Neural crest cell (in vitro differentiated cells): ENCODE data around the gene PTGDR. TPM values are rescaled to one million over a fixed set of nuclear protein-coding genes. Genes with fewer than 3 reads are reported as not detected.
A peak's percentile ranks its signal among the peaks of the same experiment; 100 is the strongest.

ENCODE experiments used
- DNase-seq: peaks from one replicate; pipeline ENCODE4 v3.0.0; 2021; ENCODE audit warnings: low read depth, mixed read lengths, low spot score
- H3K27ac Mint-ChIP-seq: one replicate; pipeline ENCODE4 v1.8.0; 2021; ENCODE audit warnings: mild to moderate bottlenecking, mixed read lengths; ENCODE audit not compliant: unreplicated experiment
- H3K27me3 Mint-ChIP-seq: 2 replicates; pipeline ENCODE4 v1.8.0; 2021; ENCODE audit warnings: low read depth, mild to moderate bottlenecking, mixed read lengths
- H3K36me3 Mint-ChIP-seq: 2 replicates; pipeline ENCODE4 v1.8.0; 2021; ENCODE audit warnings: low read depth, mild to moderate bottlenecking, mixed read lengths
- H3K4me1 Mint-ChIP-seq: 2 replicates; pipeline ENCODE4 v1.8.0; 2021; ENCODE audit warnings: mixed read lengths
- H3K4me3 Mint-ChIP-seq: one replicate; pipeline ENCODE4 v1.8.0; 2021; ENCODE audit warnings: mild to moderate bottlenecking, mixed read lengths
- H3K9me3 Mint-ChIP-seq: 2 replicates; pipeline ENCODE4 v1.8.0; 2021; ENCODE audit warnings: mixed read lengths
- CTCF ChIP-seq: fragments of 200-600 bp; sonication (generic); conservative IDR thresholded peaks from 2 replicates; pipeline ENCODE4 v1.5.0; 2021; ENCODE audit warnings: antibody characterized with exemption, mild to moderate bottlenecking
- total RNA-seq: library from RNA; stranded (reverse); gene quantifications from 2 replicates; pipeline ENCODE4 v1.2.1, GENCODE V29; 2021

PTGDR gene
- total RNA-seq, 1 donor from 2014 or later: not detected

- H3K27ac Mint-ChIP-seq: no peak overlapping the region
- peak overlapping the region; percentile 83 for H3K4me3 Mint-ChIP-seq
- DNase-seq: peak; percentile 9
- peaks cover 18% of the 10 kb centered on the region for H3K4me1 Mint-ChIP-seq
- H3K27me3 Mint-ChIP-seq: peaks cover 90% of the 10 kb centered on the region
- no peak for TF ChIP-seq CTCF
- no peaks in the 10 kb centered on the region for H3K36me3 Mint-ChIP-seq
- H3K9me3 Mint-ChIP-seq: no peaks in the 10 kb centered on the region
Measured at GRCh38 chr14:52314595-52315354, 47.3 kb downstream of the PTGDR start.

GRCh38 chr14:52315355-52315718 is 47.8 kb downstream of the PTGDR start:
- DNase-seq: no peak
- H3K27ac Mint-ChIP-seq: no peak overlapping the region
- TF ChIP-seq CTCF: no peak
- peaks cover 92% of the 10 kb centered on the region for H3K27me3 Mint-ChIP-seq
- no peaks in the 10 kb centered on the region for H3K9me3 Mint-ChIP-seq
- H3K36me3 Mint-ChIP-seq: no peaks in the 10 kb centered on the region
- H3K4me1 Mint-ChIP-seq: peaks cover 18% of the 10 kb centered on the region
- H3K4me3 Mint-ChIP-seq: peak overlapping the region; percentile 83

DNA sequence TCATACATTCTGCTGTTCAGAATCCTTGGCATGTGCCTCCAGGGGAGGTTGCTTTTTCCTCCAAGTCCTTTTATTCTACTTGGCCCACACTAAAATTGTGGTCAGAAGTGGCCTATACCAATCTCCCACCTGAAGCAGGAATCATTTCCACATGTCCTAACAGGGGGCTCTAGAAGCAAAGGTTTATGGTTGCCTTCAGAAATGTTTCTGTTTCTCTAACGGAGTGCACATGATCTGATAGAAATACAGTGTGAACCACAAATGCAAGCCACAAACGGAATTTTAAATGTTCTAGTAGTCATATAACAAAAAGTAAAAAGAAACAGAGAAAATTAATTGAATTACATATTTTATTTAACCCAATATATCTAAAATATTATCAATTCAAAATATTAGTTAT is 50.6 kb downstream of the PTGDR start:
- peaks cover 74% of the 10 kb centered on the region for H3K27me3 Mint-ChIP-seq
- peaks cover 18% of the 10 kb centered on the region for H3K4me1 Mint-ChIP-seq
- TF ChIP-seq CTCF: no peak
- no peak overlapping the region for H3K4me3 Mint-ChIP-seq
- H3K9me3 Mint-ChIP-seq: peaks cover 15% of the 10 kb centered on the region
- no peak for DNase-seq
- peaks cover 5% of the 10 kb centered on the region for H3K36me3 Mint-ChIP-seq
- no peak overlapping the region for H3K27ac Mint-ChIP-seq

- H3K4me3 Mint-ChIP-seq: no peak overlapping the region
- DNase-seq: no peak
- H3K27ac Mint-ChIP-seq: no peak overlapping the region
- peaks cover 65% of the 10 kb centered on the region for H3K27me3 Mint-ChIP-seq
- peaks cover 15% of the 10 kb centered on the region for H3K9me3 Mint-ChIP-seq
- H3K36me3 Mint-ChIP-seq: peaks cover 7% of the 10 kb centered on the region
- no peak for TF ChIP-seq CTCF
- H3K4me1 Mint-ChIP-seq: peaks cover 13% of the 10 kb centered on the region
Measured at GRCh38 chr14:52318826-52319645, 51.5 kb downstream of the PTGDR start.

- Mint-ChIP-seq H3K27ac (no peak overlapping the region), H3K9me3 (peaks cover 15% of the 10 kb centered on the region), H3K4me1 (peaks cover 7% of the 10 kb centered on the region), H3K27me3 (peaks cover 57% of the 10 kb centered on the region), H3K36me3 (peaks cover 7% of the 10 kb centered on the region), H3K4me3 (no peak overlapping the region)
- no peak for DNase-seq
- TF ChIP-seq CTCF: no peak
Measured at GRCh38 chr14:52319919-52320318, 52.4 kb downstream of the PTGDR start.
